Stimulated activated naive B cell treated with anti-CD40 and anti-IgM and Interleukin-4, amounts not matched to agents 10 μg/mL and 1 μg/mL and 100 μg/mL, for 72 hours (primary cell): ENCODE results near the gene KCNQ2.

Source experiments
- ATAC-seq, 2 donors: fragments of 150-1000 bp; cut with Tn5 transposase; replicated peaks; 2 replicates each; pipeline ENCODE4 v1.10.0; 2021; ENCODE audit warnings: moderate library complexity in 1 of 2
- DNase-seq: peaks from one replicate; pipeline ENCODE4 v3.0.0; 2021
- H3K27ac Mint-ChIP-seq: one replicate; pipeline ENCODE4 v1.8.0; 2022; ENCODE audit warnings: mild to moderate bottlenecking, mixed read lengths
- H3K27me3 Mint-ChIP-seq, 2 donors: one replicate each; pipeline ENCODE4 v1.8.0; 2022; ENCODE audit warnings: mixed read lengths in 2 of 2
- H3K36me3 Mint-ChIP-seq, 2 donors: one replicate each; pipeline ENCODE4 v1.8.0; 2022; ENCODE audit warnings: mixed read lengths in 2 of 2, mild to moderate bottlenecking in 1 of 2
- H3K4me1 Mint-ChIP-seq, 2 donors: one replicate each; pipeline ENCODE4 v1.8.0; 2022; ENCODE audit warnings: mixed read lengths in 2 of 2, mild to moderate bottlenecking in 1 of 2
- H3K4me3 Mint-ChIP-seq, 2 donors: one replicate each; pipeline ENCODE4 v1.8.0; 2022; ENCODE audit warnings: mild to moderate bottlenecking in 2 of 2, mixed read lengths in 2 of 2, moderate library complexity in 1 of 2
- H3K9me3 Mint-ChIP-seq, 2 donors: one replicate each; pipeline ENCODE4 v1.8.0; 2022; ENCODE audit warnings: mixed read lengths in 2 of 2, mild to moderate bottlenecking in 1 of 2

Gene KCNQ2

DNA sequence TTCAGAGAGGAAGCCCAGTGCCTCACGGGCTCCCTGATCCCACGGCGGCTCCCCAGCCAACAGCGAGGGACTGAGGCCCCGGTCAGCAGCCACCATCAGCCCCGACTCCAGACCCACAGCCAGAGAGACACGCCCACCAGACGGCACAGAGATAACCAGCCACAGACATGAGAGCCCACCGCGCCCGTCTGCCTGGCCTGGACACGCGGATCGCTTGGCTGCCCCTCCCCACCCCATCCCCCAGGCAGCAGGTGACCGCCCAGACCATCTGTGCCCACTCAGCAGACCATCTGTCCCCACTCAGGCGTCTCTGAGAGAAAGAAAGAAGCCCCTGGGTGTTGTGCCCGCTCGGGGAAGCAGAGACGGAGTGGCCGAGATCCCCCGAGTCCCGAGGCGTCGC lies 55.8 kb downstream of the KCNQ2 start:
- no peak overlapping the region for H3K27ac Mint-ChIP-seq
- H3K4me1 Mint-ChIP-seq: no peaks in the 10 kb centered on the region
- no peak overlapping the region for H3K4me3 Mint-ChIP-seq
- H3K36me3 Mint-ChIP-seq: no peaks in the 10 kb centered on the region
- DNase-seq (no peak), ATAC-seq (no peak)
- H3K9me3 Mint-ChIP-seq: no peaks in the 10 kb centered on the region
- peaks cover 25% of the 10 kb centered on the region in 2 donors for H3K27me3 Mint-ChIP-seq

DNA sequence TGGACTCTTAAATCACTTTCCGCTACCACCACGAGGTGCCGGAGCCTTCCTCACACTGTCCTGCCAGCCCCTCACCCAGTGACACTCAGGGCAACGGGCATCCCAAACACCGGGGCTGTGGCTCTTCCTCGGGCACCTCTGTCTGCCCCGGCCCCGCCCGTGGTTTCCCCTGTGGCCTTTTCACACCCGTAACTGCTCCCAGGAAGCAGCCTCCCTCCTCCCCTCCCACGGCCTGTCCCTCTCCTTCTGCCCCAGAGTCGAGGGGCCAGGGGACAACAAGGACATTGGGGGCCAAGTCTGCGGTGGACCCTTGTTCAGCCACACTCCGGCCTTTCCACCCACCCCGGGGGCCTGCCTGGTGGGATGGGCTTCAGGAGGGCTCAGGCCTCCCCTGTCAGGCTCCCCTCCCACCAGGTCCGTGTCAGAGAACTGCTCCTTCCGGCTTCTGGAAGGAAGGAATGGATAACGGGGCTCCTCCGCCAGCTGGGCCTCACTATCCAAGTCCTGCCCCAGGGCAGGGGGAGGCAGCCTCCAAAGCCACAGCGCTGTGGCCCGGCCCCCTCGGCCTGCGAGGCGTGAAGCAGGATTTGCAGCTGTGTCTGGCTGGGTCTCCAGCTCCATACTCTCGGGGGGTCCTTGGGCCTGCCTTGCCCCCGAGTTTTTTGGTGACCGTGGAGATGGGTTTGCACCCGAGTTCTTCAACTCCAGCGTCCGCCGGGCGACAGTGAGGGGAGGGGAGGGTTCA lies 56.6 kb downstream of the KCNQ2 start:
- no peak overlapping the region for H3K4me3 Mint-ChIP-seq
- DNase-seq (no peak), ATAC-seq (no peak)
- H3K27me3 Mint-ChIP-seq: peaks cover 25 to 33% of the 10 kb centered on the region in 2 donors
- no peaks in the 10 kb centered on the region for H3K9me3 Mint-ChIP-seq
- H3K27ac Mint-ChIP-seq: no peak overlapping the region
- H3K4me1 Mint-ChIP-seq: no peaks in the 10 kb centered on the region
- H3K36me3 Mint-ChIP-seq: no peaks in the 10 kb centered on the region

DNA sequence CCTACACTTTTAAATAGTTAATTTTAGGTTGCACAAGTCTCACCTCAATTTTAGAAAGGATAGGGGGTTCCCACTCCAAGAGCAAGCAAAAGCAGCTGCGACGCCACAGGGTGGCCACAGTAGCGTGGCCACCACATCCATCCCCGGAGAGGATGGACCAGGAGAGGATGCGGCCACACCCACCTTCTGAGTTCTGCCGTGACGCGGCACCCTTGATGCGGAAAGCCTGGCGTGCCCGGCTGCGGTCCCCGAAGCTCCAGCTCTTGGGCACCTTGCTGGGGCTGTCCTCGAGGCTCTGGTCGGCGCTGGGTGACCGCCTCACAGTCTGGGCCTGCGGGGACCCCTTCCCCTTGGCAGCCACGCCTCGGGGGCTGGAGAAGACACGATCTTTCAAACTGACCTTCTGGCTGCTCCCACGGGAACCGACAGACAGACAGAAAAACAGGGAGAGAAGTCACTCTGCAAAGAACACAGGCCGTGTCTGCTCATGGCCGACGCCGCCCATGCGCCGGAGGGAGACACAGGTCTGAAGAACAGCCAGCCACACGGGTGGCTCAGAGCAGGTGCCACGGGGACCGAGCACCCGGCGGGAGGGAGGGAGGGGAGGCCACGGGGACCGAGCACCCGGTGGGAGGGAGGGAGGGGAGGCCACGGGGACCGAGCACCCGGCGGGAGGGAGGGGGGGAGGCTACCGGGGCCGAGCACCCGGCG lies 57.6 kb downstream of the KCNQ2 start:
- Mint-ChIP-seq H3K27ac (no peak overlapping the region), H3K27me3 (peaks cover 25 to 34% of the 10 kb centered on the region in 2 donors), H3K9me3 (no peaks in the 10 kb centered on the region), H3K4me3 (no peak overlapping the region), H3K4me1 (no peaks in the 10 kb centered on the region), H3K36me3 (no peaks in the 10 kb centered on the region)
- DNase-seq (no peak), ATAC-seq (no peak)

DNA sequence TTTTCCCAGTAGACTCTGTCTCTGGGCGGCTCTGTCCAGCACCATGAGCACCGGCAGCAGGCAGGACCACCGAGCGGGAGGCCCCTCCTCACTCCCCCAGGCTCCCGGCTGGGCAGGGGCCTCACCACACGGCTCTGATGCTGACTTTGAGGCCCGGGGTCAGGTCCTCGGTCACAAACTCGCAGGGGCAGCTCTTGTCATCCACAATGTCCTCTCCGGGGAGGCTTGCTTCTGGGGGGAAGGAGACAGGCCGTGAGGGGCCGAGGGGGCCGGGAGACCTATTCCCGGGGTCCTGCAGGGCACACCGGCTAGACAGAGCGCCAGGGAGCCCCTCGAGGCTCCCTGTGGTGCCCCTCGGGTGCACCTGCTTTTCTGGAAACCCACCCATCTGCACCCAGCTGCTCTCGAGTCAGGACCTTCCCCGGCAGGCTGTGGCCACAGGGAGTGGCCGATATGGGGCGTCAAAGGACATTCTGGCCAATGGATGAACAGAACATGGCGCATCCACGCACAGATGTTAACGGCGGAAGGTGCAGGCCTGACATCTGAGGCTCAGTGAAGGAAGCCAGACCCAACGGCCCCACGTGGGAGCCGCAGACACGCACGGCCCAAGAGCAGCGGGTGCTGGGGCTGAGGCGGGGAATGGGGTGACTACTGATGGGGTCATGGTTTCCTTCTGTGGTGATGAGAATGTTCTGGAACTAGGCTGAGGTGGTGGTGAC lies 58.3 kb downstream of the KCNQ2 start:
- Mint-ChIP-seq H3K4me1 (no peaks in the 10 kb centered on the region), H3K36me3 (no peaks in the 10 kb centered on the region), H3K27me3 (peaks cover 21 to 29% of the 10 kb centered on the region in 2 donors), H3K9me3 (no peaks in the 10 kb centered on the region), H3K4me3 (no peak overlapping the region), H3K27ac (no peak overlapping the region)
- ATAC-seq: no peak
- DNase-seq: no peak

DNA sequence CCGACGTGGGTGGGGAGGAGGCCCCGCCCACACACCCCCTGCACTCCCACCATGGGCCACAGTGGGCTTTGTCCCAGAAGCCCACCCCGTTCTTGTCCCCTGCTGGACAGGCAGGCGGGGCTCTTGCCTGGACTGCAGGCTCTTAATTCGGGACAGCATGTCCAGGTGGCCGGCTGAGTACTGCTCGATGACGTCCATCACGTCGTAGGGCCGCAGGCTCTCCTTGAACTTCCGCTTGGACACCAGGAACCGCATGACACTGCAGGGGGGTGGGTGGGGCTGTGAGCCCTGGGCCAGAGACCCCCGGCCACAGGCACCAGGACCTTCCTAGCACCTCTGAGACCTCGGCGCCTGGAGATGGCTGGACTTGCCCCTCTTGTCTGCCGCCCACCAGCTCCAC lies 59.1 kb downstream of the KCNQ2 start:
- no peaks in the 10 kb centered on the region for H3K9me3 Mint-ChIP-seq
- no peak overlapping the region for H3K27ac Mint-ChIP-seq
- DNase-seq (no peak), ATAC-seq (no peak)
- no peaks in the 10 kb centered on the region for H3K4me1 Mint-ChIP-seq
- peaks cover 16 to 29% of the 10 kb centered on the region in 2 donors for H3K27me3 Mint-ChIP-seq
- H3K36me3 Mint-ChIP-seq: no peaks in the 10 kb centered on the region
- no peak overlapping the region for H3K4me3 Mint-ChIP-seq

DNA sequence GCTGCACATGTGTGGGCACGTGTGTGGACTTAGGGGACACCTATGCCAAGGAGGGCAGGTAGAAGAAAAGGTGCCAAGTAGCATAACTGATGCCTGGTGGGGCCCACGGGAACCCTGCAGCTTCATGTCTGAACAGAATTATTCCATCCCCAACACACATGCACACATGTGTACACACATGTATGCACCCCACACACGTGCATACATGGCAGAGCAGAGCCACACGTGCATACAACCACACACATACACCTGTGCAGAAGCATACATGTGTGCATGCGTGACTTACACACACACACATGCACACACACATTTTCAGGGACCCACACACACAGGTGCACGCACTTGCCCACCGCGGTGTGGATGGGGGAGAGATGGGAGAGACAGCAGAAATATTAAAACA lies 59.6 kb downstream of the KCNQ2 start:
- Mint-ChIP-seq H3K4me3 (no peak overlapping the region), H3K9me3 (no peaks in the 10 kb centered on the region), H3K36me3 (no peaks in the 10 kb centered on the region), H3K27ac (no peak overlapping the region), H3K4me1 (no peaks in the 10 kb centered on the region), H3K27me3 (peaks cover 16 to 29% of the 10 kb centered on the region in 2 donors)
- no peak for DNase-seq
- ATAC-seq: no peak

DNA sequence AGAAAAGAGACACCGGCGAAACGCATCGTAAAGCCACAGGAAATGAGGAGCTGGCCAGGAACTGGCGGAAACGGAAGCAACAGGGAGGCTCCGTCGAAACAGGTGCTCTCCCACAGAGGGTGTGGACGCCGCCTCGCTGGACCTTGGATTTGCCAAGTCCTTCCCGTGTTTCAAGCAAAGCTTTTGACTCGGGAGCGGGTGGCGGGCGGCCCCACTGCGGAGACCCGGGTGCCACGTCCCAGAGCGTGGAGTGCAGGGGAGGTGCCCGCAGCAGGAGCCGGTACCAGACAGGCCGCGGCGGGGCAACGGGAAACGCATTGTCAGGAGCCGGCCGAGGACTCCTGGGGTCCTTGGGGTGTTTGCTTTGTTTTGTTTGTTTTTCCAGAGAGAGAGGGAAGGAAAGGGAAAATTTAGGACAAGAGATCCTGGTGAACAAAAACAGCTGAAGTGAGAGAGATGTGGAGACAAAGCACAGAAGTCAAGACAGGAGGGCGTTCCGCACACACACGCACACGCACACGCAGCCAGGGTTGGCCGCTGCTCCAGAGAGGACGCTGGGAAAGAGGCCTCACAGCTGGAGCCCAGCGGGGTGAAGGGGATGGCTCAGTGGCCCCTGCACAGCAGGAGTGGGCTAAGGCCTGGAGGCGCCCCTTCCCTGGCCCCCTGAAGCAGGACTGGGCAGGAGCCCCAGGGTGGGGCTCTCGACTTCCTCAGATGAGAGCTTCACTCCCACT lies 60.4 kb downstream of the KCNQ2 start:
- H3K9me3 Mint-ChIP-seq: no peaks in the 10 kb centered on the region
- H3K27me3 Mint-ChIP-seq: peaks cover 13 to 25% of the 10 kb centered on the region in 2 donors
- H3K4me1 Mint-ChIP-seq: no peaks in the 10 kb centered on the region
- no peaks in the 10 kb centered on the region for H3K36me3 Mint-ChIP-seq
- H3K27ac Mint-ChIP-seq: no peak overlapping the region
- DNase-seq (no peak), ATAC-seq (no peak)
- H3K4me3 Mint-ChIP-seq: no peak overlapping the region

DNA sequence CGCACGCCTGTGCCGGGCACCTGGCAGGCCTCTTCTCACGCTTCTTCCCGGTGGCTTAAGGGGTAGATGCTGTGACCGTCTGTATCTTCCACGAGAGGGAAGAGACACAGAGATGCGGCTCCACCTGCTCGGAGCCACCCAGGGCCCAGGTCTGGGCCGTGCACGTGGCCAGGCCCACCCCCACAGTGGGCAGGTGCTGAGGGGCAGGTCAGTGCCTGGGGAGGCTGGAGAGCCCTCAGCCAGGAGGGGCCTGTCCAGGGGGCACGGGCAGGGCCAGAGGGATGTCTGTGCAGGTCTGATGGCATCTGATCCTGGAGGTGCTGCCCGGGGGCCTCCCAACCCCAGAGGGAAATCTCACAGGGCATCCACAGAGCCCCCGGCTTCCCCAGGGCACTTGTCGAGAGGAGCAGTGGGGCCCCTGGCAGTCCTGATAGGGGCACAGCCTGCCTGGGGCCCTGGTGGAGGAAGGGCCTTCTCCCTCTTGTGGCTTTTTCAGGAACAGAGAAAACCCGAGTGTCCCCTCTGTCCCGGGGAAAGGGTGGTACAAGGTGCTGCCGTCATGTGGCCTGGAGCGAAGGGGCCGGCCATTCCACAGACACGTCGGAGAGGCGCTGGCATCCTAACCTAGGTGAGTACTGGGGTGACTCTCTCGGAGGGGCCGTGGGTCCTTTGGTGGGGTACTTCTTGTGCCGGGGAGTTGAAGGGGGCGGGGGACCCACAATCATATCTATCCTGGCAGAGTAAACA lies 61.1 kb downstream of the KCNQ2 start:
- Mint-ChIP-seq H3K27ac (no peak overlapping the region), H3K36me3 (no peaks in the 10 kb centered on the region), H3K9me3 (no peaks in the 10 kb centered on the region), H3K27me3 (peaks cover 10 to 22% of the 10 kb centered on the region in 2 donors), H3K4me3 (no peak overlapping the region), H3K4me1 (no peaks in the 10 kb centered on the region)
- ATAC-seq (no peak), DNase-seq (no peak)

DNA sequence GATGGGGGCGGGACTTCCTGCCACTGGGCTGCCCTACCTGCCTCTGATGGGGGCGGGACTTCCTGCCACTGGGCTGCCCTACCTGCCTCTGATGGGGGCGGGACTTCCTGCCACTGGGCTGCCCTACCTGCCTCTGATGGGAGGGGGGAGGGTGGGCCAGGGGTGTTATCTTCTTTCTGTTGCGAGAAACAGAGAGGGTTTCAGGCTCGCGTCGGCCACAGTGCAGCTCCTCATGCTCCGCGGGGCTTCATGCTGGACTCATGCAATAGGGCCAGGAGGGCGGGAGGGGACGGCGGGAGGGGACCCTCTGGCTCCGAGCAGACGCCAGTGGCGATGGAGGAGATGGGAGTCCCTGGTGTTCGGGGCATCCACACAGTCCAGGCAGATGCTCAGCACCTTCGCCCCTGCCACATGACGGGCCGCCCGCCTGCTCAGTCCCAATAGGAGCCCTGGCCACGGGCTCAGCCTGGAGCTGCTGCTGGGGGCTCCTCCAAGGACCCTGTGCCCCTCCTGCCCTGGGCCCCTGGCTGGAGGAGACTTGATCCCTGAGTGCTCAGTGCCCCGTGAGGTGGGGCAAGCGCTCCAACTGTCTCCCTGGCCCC lies 62.5 kb downstream of the KCNQ2 start:
- ATAC-seq (no peak), DNase-seq (no peak)
- no peaks in the 10 kb centered on the region for H3K36me3 Mint-ChIP-seq
- H3K27me3 Mint-ChIP-seq: peaks cover 10 to 22% of the 10 kb centered on the region in 2 donors
- no peak overlapping the region for H3K27ac Mint-ChIP-seq
- H3K4me1 Mint-ChIP-seq: no peaks in the 10 kb centered on the region
- H3K4me3 Mint-ChIP-seq: no peak overlapping the region
- no peaks in the 10 kb centered on the region for H3K9me3 Mint-ChIP-seq

DNA sequence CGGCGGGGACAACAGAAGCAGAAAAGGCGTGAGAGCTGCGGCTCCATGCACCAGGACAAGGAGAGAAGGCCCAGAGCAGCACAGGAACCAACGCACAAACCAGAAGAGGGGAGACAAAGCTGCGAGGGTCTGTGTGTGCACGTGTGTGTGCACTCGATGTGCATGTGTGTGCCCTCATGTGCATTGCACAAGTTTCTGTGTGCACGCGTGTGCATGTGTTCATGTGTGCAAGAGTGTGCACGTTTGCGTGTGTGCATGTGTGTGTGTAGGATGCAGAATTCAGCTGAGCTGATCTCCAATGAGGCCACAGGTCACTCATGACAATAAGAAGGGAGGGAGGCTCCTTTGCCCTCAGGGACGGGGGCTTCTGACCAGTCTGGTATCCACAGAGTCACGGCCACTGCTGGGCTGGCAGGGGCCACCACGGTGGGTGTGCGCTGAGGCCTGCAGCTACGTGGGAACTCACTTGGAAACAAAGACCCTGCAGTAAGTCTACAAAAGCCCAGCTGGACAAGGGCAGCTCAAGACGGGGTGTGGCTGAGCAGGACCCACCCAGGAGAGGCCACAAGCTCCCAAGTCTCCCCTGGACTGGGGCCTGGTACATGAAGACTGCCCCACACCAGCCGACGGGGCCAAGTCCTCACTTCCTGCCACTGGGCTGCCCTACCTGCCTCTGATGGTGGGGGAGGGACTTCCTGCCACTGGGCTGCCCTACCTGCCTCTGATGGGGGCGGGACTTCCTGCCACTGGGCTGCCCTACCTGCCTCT lies 63.2 kb downstream of the KCNQ2 start:
- Mint-ChIP-seq H3K36me3 (no peaks in the 10 kb centered on the region), H3K4me3 (no peak overlapping the region), H3K27ac (no peak overlapping the region), H3K27me3 (peaks cover 10 to 22% of the 10 kb centered on the region in 2 donors), H3K4me1 (no peaks in the 10 kb centered on the region), H3K9me3 (no peaks in the 10 kb centered on the region)
- DNase-seq: no peak
- no peak for ATAC-seq

DNA sequence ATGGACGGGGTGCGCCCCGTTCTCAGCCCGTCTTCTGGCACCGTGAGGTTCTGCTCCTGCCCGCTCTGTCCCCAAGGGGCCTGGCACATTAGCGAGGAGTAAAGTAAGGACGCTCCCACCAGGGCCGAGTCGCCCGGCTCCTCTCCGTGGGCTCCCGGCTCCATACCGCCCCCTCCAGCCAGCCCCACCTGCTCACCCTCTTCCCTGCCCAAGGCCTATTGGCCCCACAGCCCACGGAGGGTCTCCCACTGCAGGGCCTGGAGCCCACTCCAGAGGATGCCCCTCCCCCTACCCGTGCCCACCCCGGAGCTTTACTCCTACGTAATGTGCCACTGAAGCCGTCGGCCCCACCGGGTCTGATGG lies 63.8 kb downstream of the KCNQ2 start:
- no peaks in the 10 kb centered on the region for H3K36me3 Mint-ChIP-seq
- H3K27ac Mint-ChIP-seq: no peak overlapping the region
- DNase-seq (no peak), ATAC-seq (no peak)
- no peak overlapping the region for H3K4me3 Mint-ChIP-seq
- H3K9me3 Mint-ChIP-seq: no peaks in the 10 kb centered on the region
- peaks cover 10 to 22% of the 10 kb centered on the region in 2 donors for H3K27me3 Mint-ChIP-seq
- H3K4me1 Mint-ChIP-seq: no peaks in the 10 kb centered on the region

DNA sequence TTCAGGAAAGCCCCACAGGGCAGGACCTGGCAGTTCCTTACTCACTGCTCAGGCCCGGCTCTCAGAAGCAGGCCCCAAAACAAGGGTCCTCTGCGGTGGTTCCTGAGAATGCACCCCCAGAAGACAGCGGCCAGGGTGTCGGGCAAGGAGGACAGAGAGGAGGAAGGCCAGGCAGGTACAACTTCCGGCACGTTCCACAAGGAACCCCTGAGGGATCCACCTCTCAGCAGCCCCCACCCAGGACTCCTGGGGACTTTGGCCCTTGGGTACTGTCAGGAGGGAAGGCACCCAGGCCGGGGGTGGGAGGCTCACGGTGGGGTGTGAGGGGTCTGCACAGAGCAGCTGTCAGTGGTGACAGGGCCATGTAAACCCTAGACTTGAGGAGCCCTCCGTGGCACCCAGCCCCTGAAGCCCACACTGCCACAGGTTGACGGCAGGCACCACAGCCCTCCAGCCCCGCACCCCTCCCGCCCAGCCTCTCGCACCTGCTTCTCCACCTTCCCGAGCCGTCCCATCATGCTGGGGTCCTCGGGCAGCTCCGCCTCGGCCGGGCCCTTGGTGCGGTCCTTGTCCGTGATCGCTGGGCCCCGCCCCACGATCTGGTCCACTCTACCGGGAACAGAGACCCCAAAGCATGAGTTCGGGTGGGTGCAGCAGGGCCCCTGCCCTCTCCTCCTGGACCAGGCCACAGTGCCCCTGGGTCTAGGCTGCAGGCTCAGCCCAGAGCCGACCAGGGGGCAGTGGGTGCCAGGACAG lies 64.3 kb downstream of the KCNQ2 start:
- Mint-ChIP-seq H3K9me3 (no peaks in the 10 kb centered on the region), H3K4me1 (no peaks in the 10 kb centered on the region), H3K4me3 (no peak overlapping the region), H3K36me3 (no peaks in the 10 kb centered on the region), H3K27ac (no peak overlapping the region), H3K27me3 (peaks cover 10 to 20% of the 10 kb centered on the region in 2 donors)
- ATAC-seq (no peak), DNase-seq (no peak)
